Loucy (cell line): Measurements from ENCODE around the gene TEX10.

Experiments
- CTCF ChIP-seq: fragments of 200-600 bp; sonication (generic); conservative IDR thresholded peaks from 2 replicates; pipeline ENCODE4 v1.5.1; 2014; ENCODE audit warnings: mild to moderate bottlenecking, antibody characterized with exemption, low read length
- EZH2phosphoT487 ChIP-seq: fragments of 200-600 bp; IDR thresholded peaks from 2 replicates; pipeline ENCODE4 v1.6.1; 2018; ENCODE audit warnings: antibody characterized with exemption, mild to moderate bottlenecking, moderate library complexity, borderline replicate concordance

DNA sequence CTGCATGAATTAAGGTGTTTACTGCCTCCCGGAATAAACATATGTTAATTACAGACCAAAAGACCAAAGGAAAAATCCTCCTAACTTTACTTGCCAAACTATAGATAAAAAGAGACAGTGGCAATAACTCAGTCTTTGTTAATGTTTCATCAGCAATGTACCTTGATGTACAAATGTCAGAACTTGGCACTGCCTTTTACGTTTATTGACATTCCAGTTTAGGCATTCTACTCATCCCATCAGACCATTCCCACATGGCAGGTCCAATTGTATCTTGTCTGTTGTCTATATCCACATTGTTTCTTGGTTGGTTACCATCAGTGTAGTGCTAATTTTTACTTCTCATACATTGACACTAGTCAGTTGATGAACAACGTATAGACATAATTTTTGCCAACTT, 85.5 kb downstream of the TEX10 start:
- no peak for TF ChIP-seq CTCF
- no peak for TF ChIP-seq EZH2phosphoT487
